ENCODE measurements around the gene SLC6A8.
"Not testable (repeated sequence)": the region's sequence is repeated elsewhere in the genome, so short reads cannot be mapped to it uniquely, and the experiment has no call there.

SLC6A8 gene

DNA sequence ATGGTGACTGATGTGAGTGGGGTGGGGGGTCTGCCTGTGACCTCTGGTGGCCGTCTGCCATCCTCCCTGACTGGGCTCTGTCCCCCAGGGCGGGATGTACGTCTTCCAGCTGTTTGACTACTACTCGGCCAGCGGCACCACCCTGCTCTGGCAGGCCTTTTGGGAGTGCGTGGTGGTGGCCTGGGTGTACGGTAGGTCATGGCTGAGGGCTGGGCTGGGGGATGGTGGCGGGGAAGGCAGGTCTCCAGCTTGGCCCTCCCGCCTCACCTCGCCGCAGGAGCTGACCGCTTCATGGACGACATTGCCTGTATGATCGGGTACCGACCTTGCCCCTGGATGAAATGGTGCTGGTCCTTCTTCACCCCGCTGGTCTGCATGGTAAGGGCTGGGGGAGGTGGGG is 6.5 kb downstream of the SLC6A8 start:
- DNase-seq: not testable (repeated sequence)

DNA sequence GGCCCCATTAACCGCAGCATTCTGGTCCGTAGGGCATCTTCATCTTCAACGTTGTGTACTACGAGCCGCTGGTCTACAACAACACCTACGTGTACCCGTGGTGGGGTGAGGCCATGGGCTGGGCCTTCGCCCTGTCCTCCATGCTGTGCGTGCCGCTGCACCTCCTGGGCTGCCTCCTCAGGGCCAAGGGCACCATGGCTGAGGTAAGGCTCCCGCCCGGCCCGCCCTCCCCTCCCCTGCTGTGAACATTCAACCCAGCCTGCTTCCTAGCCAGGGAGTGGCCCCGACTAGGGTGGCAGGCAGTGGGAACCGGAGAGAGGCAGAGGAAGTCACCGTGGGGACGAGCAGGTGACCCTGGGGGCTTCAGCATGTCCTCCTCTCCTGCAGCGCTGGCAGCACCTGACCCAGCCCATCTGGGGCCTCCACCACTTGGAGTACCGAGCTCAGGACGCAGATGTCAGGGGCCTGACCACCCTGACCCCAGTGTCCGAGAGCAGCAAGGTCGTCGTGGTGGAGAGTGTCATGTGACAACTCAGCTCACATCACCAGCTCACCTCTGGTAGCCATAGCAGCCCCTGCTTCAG is 7.1 kb downstream of the SLC6A8 start:
- no peak for DNase-seq

DNA sequence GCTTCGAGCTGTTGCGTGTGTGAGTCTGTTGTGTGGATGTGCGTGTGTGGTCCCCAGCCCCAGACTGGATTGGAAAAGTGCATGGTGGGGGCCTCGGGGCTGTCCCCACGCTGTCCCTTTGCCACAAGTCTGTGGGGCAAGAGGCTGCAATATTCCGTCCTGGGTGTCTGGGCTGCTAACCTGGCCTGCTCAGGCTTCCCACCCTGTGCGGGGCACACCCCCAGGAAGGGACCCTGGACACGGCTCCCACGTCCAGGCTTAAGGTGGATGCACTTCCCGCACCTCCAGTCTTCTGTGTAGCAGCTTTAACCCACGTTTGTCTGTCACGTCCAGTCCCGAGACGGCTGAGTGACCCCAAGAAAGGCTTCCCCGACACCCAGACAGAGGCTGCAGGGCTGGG is 8.4 kb downstream of the SLC6A8 start:
- DNase-seq: no peak

DNA sequence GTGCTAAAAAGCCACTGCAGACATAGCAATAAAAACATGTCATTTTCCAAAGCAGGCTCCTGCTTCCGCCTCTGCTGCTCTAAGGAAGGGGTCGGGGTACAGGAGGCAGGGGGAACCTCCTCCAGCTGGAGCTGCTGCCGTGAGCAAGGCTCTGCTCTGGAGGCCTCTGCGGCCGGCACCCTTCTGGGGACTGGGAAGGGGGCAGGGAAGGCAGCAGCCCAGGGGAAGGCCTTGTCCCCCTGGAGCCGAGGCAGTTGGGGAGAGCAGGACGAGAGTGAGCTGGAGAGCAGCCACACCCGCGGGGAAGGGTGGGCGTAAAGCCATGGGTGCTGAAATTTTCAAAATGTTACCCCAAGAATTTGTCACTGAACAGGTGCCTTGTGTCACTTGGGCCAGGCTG is 8.8 kb downstream of the SLC6A8 start:
- not testable (repeated sequence) for DNase-seq

DNA sequence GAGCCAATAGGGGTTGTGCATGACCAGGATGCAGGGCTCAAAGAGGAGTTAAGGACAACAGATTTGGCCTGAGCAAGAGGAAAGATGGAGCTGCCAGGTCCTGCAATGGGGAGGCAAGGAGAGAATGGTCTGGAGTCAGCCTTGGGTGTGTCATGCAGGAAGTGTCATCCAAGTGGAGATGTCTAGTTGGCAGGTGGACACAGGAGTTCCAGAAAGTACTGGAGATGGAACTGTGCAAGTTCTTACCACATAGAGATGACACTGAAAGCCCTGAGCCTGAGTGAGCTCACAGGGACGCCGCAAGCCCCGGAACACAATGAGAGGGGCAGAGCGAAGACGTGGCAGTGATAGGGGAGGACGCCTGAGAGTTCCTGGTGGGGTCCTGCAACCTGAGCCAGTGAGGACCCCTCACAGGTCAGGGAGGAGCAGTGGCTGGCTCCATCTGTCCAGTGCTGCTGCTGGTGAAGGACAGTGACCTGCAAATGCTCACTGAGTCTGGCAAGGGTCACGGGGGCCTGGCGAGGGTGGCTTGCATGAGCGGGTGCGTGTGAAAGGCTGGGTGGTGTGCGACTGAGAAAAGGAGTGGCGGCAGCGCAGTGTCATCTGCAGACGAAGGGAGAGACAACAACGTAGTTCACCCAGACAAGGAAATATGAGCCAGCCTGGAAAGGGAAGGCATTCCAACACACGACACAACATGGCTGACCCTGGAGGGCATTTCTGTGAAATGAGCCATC is 9.4 kb downstream of the SLC6A8 start:
- not testable (repeated sequence) for DNase-seq

DNA sequence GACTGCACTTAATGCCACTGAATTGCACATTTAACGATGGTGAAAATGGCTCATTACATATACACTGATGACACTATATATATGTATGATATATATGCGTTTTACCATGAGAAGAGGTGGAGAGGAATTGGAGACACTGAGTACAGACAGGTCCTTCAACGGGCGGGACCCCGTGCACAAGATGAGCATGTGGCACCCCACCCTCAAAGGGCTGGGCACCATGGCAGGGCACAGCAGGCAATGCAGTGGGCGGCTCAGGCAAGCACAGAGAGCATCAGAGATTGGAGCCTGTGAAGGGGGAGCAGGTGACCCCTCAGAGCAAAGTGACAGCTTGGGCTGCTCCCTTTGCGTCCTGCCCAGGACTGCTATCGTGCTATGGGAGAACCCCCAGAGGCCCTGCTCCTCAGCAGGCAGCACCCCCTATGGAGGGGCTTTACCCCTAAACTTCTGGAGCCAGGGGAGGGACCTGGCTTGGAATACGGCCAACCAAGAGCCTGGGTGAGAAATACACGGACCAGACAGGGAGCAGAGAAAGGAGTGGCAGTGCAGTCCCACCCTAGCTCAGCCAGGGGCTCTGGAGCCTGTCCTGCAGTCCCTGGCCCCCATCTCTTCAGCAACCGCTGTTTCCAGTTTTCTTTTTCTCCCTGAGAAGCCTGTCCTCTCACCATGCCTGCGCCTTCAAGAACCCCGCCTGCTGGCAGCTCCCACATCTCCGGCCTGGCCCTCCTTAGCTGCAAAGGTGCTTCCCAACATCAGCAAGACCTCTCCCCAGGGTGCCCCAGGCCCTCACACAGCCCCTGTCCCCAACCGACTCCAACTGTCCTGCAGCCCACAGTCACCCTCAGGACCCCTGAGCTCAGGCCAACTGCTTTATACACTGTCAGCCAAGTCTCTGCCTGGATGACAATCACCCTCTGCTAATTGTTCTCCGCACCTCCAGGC is 10.5 kb downstream of the SLC6A8 start:
- no peak for DNase-seq

DNA sequence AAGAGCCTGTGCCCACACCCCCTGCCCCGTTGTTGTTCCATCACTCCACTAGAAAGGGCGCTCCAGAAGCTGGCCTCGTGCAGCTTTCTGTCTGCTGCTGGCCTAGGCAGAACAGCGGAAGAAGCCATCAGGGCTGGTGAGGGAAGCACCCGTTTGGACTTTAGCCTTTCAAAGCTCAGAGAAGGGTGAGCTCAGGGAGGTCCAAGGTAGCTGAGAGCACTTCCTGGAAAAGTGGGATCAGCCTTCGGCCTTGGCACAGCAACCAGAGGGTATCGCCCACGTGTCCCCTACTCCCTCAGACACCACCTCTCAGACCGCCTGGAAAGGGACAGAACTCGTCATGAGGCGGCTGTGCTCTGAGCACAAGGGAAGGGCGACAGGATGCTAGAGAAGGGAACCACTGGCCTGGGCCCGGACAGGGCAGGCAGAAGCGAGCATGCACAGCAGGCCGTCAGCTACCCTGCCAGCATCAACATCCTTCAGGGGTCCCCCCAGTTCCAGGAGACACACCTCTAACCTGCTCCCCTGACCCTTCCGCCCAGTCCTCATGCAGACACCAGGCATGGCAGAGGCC is 11.6 kb downstream of the SLC6A8 start:
- not testable (repeated sequence) for DNase-seq

DNA sequence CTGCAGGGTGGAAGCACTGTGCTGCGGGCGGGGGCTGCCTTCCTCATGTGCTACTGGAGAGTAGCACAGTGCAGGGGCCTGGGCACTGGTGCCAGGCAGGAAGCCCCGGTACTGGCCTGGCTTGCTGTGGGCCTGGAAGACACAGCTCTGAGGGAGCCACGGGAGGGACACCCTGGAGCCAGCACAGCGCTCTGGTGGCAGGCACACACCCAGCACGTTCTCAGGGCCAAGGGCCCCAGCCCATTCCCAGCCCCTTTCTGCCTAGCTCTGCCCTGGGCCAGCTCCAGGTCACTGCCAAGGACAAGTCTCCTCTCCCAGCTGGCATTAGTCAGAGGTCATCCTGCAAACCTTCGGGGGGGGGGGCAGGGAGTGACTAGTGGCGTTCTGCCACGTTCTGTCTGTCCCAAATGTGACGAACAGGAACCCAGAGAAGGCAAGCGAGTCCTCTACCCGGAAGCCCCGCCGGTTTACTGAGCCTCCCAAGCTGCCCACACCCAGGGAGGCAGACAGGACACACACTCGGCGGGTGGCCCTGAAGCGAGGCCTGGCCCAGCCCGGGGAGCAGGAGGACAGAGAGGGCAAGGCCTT is 12.2 kb downstream of the SLC6A8 start:
- not testable (repeated sequence) for DNase-seq

DNA sequence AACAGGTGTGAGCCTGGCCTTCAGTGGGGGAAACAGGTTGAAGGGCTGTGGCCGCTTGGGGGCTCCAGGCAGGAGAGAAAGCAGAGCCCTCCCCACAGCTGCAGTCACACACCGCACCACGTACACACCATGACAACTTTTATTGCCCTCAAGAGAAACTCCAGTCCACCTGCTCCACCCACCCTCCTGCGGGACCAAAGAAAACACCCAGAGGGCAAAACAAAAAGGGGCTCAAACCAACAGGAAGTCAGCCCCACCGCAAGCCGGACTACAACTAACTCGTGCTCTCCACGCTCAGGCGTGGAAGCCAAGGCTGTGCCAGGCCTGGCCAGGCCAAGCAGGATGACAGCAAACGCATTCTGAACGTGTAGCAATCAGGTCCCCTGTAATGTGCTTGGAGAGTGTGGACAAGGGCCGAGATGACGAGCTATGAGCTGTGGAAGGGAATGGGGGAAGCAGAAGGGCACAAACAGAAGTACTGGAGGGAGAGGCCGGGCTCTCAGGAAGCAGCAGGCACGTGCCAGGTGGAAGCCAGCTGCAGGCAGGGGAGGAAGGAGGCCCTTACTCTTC is 12.7 kb downstream of the SLC6A8 start:
- DNase-seq: no peak

DNA sequence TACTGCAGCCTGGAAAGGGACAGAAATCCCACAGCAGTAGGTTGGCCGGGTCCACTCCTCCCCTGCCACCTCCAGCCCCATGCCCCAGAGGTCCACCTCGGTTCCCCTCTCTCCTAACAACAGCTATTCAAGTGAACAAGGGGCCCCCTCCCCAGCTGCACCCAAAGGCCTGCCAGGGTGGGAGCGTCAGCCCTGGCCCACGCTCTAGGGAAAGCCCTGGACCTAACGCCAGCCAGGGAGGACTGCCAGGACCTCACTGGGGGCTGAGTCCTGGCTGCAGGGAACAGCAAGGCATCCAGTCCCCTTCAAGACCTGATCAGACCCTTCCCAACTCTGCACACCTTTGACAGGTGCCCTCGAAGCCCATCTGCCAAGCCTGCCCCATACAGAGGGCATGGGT is 13.2 kb downstream of the SLC6A8 start:
- DNase-seq: no peak

DNA sequence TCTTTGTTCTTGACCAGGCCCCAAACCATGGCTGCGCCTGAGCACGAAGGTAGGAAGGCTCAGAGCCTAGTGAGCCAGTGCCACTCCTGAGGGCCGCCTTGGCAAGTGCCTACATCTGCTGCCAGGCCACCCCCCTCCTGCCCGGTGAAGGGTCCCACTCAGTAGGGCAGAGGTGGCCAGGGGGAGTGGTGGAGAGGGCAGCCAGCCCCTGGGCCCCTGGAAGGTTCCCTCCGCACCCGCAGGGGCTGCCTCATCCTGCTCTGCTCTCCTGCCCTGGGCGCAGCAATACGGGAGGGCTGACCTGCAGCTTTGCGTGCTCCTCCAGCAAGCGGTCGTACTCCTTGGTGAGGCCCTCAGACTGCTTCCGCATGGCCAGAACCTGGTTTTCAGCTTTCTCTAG is 14.0 kb downstream of the SLC6A8 start:
- DNase-seq: no peak

DNA sequence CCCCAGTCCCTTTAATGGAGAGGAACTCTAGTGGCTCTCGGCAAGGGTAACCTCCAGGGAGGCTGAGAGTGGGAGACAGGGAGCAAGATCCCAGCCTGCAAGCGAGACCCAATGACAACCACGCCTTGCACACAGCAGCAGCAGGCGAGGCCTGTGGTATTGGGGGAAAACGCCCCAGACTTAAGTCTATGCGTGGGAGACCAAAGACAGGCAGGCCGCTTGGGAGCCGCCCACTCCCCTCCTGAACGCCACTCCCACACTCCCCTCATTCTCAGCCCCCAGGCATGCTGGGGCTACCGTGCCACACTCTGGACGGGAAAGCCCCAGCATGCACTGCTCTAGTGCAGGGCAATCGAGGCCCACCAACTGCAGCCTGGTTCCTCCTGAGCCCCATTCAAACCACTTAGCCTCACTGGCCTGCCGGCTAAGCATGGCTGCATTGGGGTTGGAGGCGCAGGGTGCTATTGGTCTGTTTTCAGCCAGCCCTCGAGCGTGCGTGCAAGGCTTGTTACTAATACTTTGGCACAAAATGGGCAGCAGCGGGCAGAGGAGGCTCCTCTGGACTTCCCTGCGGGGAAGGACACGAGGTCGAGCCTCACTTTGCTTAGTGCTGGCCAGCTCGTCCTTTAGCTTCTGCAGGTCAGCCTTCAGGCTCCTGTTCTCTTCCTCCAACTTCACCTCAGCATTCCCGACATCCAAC is 14.8 kb downstream of the SLC6A8 start:
- no peak for DNase-seq

DNA sequence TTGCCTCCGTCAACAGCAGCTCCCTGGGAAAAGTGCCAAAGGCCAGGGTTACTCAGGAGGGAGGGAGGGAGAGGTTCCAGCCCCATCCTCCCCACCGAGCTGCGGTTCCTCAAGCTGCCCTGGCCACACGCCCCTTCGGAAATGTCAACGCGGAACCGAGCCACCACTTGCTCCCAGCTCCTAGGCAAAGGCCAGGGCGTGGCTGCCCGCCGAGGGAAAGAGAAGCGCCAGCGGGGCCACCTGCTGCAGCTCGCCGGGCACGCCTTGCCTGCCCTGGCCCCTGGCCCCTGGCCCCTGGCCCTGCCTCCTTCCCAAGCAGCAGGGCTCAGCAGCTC is 15.3 kb downstream of the SLC6A8 start:
- no peak for DNase-seq

DNA sequence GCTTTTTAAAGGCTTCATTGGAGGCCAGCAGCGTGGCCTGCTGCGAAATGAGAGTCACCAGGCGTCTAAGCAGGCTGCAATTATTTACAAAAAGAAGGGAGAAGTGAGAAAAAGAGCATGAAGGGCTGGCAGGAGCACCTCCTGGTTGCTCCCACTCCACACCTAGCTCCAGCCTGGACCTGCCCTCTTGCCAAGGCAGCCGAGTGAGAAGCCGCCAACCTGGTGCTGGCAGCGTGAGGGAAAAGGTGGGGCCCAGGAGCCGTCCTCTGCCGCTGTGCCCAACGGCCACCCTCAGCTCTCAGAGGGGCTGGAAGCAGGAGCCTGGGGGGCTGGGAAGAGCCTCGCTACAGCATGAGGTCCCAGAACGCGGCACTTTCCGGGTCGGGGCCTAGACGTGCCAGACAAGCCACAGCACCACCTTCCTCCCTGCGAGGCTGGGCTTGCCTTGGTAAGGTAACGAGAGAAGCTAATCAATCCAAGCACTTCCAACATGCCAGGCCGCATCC is 16.3 kb downstream of the SLC6A8 start:
- DNase-seq: no peak

DNA sequence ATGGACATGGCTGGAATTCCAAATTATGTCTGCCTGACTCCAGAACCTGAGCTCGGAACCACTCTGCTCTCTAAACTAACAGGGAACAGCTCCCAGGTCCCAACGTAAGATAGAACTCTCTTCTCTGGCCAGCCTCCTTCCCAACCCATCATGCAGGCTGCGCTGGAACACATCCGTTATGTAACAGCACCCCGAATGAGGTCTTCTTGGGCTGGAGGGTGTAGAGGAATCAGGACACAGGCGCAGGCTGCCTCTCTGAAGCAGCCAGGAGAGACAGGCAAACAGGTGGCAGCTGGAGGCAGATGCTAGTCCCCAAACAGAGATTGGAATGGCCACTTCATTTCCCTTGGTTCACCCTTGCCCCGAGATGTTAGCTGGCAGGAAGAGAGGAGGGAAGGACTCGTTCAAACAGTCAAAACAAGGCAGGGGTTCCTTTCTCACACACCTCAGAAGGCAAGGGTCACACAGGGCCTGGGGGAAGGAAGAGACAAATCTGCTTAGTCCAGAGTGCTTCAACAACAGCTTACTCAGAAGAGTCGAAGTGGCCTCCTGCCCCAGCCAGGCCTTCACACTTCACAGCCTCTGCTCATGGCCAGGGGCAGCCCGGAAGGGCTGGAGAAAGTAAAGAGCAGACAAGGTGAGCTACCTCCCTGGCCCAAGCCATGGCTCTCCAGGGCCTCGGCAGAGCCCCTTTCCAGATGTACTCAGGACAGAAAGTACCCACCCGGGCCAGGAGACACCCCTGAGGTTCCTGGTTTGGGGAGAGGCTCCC is 17.1 kb downstream of the SLC6A8 start:
- DNase-seq: not testable (repeated sequence)

DNA sequence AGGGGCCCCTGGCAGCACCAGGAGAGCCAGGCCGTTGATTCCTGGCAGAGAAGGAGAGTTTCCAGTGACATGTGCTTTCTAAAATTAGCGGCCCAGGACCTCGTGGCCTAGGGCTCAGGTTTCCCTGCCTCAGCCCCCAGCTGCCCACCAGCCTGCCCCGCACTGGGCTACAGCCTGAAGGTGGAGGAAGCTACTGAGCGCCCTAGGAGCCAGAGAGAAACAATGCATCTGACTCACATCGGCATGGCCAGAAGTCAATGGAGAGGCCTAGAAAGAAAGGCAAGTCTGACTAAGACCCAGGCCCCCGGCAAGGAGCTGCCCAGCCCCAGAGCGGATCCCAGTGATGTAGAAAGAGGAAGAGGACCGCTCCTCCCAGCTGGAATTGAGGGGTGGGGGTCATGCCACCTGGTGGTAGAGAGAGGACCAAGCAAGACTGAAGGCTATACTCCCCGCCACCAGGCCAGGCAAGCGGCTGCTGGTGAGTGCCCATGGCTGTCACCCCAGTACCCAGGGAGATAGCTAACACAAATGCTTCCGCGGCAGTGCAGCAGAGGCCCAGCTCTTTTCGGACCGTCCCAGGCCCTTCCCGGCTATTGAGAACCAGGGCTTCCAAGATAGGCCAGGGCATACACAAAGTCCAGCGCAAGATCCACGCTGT is 17.8 kb downstream of the SLC6A8 start:
- not testable (repeated sequence) for DNase-seq

DNA sequence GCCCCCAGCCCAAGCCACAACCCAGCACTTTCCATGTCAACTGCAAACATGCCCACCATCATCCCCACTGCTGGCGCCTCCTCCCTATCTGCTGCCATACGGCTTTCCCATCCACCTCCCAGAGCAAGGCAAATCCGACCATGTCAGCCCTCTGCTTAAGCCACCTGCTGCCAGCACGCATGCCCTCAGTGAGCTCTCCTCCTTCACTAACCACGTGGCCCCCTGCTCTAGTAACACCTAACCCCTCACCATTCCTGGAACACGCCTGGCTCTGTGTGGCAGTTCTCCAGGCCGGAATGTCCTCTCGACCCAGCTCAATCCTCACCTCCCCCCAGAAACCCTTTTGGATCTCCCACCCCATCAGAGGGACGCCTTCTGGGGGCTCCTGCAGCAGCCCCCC is 19.1 kb downstream of the SLC6A8 start:
- DNase-seq: no peak

DNA sequence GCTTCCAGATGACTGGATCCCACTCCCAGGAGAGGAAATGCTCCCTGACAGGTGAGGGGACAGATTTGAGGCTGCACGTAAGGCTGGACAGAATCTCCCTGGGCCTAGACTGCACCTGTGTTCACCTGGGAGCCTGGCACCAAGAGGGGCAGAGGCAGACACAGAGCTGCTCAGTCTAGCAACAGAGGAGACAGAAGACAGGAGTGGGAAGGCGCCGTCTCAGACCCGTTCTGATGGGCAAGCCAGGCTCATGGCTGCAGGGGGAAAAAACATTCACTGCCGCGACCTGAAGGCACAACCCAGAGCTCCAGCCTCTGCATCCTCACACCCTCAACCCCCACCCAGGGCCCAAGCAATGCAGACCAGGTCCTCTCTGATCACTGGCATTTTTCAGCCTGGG is 19.7 kb downstream of the SLC6A8 start:
- DNase-seq: no peak

DNA sequence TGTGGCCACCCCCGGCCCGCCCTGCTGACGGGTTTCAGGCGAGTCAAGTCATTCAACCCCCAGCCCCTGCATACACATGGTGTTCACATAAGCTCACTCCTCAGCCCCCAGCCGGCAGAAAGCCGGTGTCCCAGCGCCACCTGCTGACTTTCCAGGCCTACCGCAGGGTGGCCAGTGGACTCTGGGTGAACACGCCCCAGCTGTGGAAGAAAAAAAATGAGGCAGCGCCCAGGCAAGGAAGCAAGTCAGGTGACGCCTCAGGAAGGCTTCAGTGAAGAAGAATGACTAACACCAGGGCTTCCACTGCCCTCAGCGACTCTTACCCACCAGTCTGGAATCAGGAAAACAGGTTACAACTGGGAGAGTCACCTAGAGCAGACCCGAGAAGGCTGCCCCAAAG is 20.7 kb downstream of the SLC6A8 start:
- DNase-seq: no peak

Data from DMS79 (cell line).